Nephron progenitor cell (in vitro differentiated cells): ENCODE results near the gene EFCAB7.

ENCODE experiments used
- DNase-seq: peaks from one replicate; pipeline ENCODE4 v3.0.0; 2021
- H3K27ac Mint-ChIP-seq: 2 replicates; pipeline ENCODE4 v1.8.0; 2021; ENCODE audit warnings: mild to moderate bottlenecking, moderate library complexity, mixed read lengths
- H3K27me3 Mint-ChIP-seq: 2 replicates; pipeline ENCODE4 v1.8.0; 2021; ENCODE audit warnings: mild to moderate bottlenecking, low read depth, mixed read lengths; ENCODE audit not compliant: poor library complexity
- H3K36me3 Mint-ChIP-seq: 2 replicates; pipeline ENCODE4 v1.8.0; 2021; ENCODE audit warnings: low read depth, mixed read lengths
- H3K4me1 Mint-ChIP-seq: 2 replicates; pipeline ENCODE4 v1.8.0; 2021; ENCODE audit warnings: mixed read lengths
- H3K4me3 Mint-ChIP-seq: 2 replicates; pipeline ENCODE4 v1.8.0; 2021; ENCODE audit warnings: mild to moderate bottlenecking, moderate library complexity, mixed read lengths
- H3K9me3 Mint-ChIP-seq: 2 replicates; pipeline ENCODE4 v1.8.0; 2021; ENCODE audit warnings: mild to moderate bottlenecking, moderate library complexity, mixed read lengths
- TF ChIP-seq, protein P1 (sequence below): fragments of 200-600 bp; sonication (generic); IDR thresholded peaks from 2 replicates; pipeline ENCODE4 v1.5.0; 2021; ENCODE audit warnings: antibody characterized with exemption

EFCAB7 gene

GRCh38 chr1:63595435-63595834 is 72.1 kb downstream of the EFCAB7 start:
- H3K4me1 Mint-ChIP-seq, result peaks cover 25% of the 10 kb centered on the region

GRCh38 chr1:63599799-63600198 is 76.5 kb downstream of the EFCAB7 start:
- TF ChIP-seq, protein P1, sequence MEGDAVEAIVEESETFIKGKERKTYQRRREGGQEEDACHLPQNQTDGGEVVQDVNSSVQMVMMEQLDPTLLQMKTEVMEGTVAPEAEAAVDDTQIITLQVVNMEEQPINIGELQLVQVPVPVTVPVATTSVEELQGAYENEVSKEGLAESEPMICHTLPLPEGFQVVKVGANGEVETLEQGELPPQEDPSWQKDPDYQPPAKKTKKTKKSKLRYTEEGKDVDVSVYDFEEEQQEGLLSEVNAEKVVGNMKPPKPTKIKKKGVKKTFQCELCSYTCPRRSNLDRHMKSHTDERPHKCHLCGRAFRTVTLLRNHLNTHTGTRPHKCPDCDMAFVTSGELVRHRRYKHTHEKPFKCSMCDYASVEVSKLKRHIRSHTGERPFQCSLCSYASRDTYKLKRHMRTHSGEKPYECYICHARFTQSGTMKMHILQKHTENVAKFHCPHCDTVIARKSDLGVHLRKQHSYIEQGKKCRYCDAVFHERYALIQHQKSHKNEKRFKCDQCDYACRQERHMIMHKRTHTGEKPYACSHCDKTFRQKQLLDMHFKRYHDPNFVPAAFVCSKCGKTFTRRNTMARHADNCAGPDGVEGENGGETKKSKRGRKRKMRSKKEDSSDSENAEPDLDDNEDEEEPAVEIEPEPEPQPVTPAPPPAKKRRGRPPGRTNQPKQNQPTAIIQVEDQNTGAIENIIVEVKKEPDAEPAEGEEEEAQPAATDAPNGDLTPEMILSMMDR, result no peak
- H3K4me1 Mint-ChIP-seq, result peaks cover 24% of the 10 kb centered on the region
- no peaks in the 10 kb centered on the region for H3K27me3 Mint-ChIP-seq
- peaks cover 4% of the 10 kb centered on the region for H3K9me3 Mint-ChIP-seq
- DNase-seq, result no peak
- no peak overlapping the region for H3K4me3 Mint-ChIP-seq
- H3K36me3 Mint-ChIP-seq, result peaks cover 65% of the 10 kb centered on the region
- no peak overlapping the region for H3K27ac Mint-ChIP-seq

More at GRCh38 chr1:63595435-63595834, 72.1 kb downstream of the EFCAB7 start:
- H3K27me3 Mint-ChIP-seq, result peaks cover 14% of the 10 kb centered on the region
- H3K4me3 Mint-ChIP-seq, result peak overlapping the region; percentile 60
- TF ChIP-seq, protein P1, result no peak
- no peak overlapping the region for H3K27ac Mint-ChIP-seq
- no peak for DNase-seq
- H3K9me3 Mint-ChIP-seq, result peaks cover 4% of the 10 kb centered on the region
- H3K36me3 Mint-ChIP-seq, result peaks cover 33% of the 10 kb centered on the region

DNA sequence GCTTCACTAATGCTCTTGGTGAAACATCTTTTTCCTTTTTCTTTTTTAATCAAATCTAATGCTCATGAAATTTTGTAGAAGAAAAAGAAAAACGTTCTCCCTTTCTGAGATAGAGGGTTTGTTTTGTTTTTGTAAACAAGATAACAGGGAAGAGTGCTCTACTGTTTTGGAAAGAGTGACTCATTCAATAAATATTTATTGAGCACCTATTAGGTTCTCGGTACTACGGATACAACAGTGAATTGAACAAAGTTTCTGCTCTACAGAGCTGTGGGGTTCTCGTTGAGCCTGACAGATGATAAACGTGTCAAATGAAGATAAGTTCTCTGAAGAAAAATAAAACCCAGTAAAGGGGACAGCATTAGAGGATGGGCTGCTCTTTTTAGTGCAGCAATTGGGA is 76.9 kb downstream of the EFCAB7 start:
- H3K9me3 Mint-ChIP-seq, result peaks cover 4% of the 10 kb centered on the region
- DNase-seq, result no peak
- peaks cover 65% of the 10 kb centered on the region for H3K36me3 Mint-ChIP-seq
- no peak overlapping the region for H3K4me3 Mint-ChIP-seq
- TF ChIP-seq, protein P1, result no peak
- no peaks in the 10 kb centered on the region for H3K27me3 Mint-ChIP-seq
- H3K27ac Mint-ChIP-seq, result peak overlapping the region; percentile 57
- H3K4me1 Mint-ChIP-seq, result peaks cover 24% of the 10 kb centered on the region

DNA sequence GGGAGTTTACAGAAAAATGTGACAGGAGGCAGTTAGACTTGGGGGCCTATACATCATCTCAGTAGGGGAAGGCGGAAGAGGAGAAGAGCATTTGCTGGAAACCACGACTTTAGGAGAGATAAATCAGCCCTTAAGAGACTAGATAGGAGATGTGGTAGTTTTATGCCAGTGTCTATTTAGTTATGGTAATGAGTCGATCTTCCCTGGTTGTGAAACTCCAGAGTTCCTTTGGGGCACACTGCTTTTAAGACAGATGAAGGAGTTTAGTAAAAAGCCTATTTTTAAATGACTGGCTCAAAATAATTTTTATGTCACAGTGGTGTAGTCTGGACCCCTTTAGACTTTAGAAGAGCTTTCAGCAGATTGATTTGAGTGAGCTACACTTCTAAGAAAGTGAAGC is 77.7 kb downstream of the EFCAB7 start:
- H3K36me3 Mint-ChIP-seq, result peaks cover 57% of the 10 kb centered on the region
- H3K4me3 Mint-ChIP-seq, result no peak overlapping the region
- peaks cover 19% of the 10 kb centered on the region for H3K4me1 Mint-ChIP-seq
- H3K27me3 Mint-ChIP-seq, result no peaks in the 10 kb centered on the region
- TF ChIP-seq, protein P1, result no peak
- DNase-seq, result no peak
- peaks cover 4% of the 10 kb centered on the region for H3K9me3 Mint-ChIP-seq
- peak overlapping the region; percentile 74 for H3K27ac Mint-ChIP-seq

GRCh38 chr1:63601463-63601862 is 78.1 kb downstream of the EFCAB7 start:
- H3K4me1 Mint-ChIP-seq, result peaks cover 19% of the 10 kb centered on the region
- DNase-seq, result no peak
- no peaks in the 10 kb centered on the region for H3K27me3 Mint-ChIP-seq
- TF ChIP-seq, protein P1, result no peak
- H3K9me3 Mint-ChIP-seq, result peaks cover 4% of the 10 kb centered on the region
- peak overlapping the region; percentile 74 for H3K27ac Mint-ChIP-seq
- H3K4me3 Mint-ChIP-seq, result no peak overlapping the region
- peaks cover 53% of the 10 kb centered on the region for H3K36me3 Mint-ChIP-seq

- Mint-ChIP-seq H3K9me3 (peaks cover 4% of the 10 kb centered on the region), H3K27ac (no peak overlapping the region), H3K27me3 (no peaks in the 10 kb centered on the region), H3K36me3 (peaks cover 48% of the 10 kb centered on the region), H3K4me1 (peaks cover 19% of the 10 kb centered on the region), H3K4me3 (no peak overlapping the region)
- no peak for DNase-seq
- TF ChIP-seq, protein P1, result no peak
Measured at GRCh38 chr1:63601912-63602311, 78.6 kb downstream of the EFCAB7 start.
